ENCODE measurements around the gene RBMS3.

The RBMS3 gene

GRCh38 chr3:29285471-29286071 is 4.7 kb downstream of the RBMS3 start:
- Mint-ChIP-seq H3K27ac (no peak overlapping the region), H3K4me1 (peaks cover 28% of the 10 kb centered on the region), H3K4me3 (no peak overlapping the region), H3K9me3 (no peaks in the 10 kb centered on the region), H3K36me3 (no peaks in the 10 kb centered on the region)
- ATAC-seq (no peak), DNase-seq (ENCODE audit: low spot score in 2 of 2) (no peak)

DNA sequence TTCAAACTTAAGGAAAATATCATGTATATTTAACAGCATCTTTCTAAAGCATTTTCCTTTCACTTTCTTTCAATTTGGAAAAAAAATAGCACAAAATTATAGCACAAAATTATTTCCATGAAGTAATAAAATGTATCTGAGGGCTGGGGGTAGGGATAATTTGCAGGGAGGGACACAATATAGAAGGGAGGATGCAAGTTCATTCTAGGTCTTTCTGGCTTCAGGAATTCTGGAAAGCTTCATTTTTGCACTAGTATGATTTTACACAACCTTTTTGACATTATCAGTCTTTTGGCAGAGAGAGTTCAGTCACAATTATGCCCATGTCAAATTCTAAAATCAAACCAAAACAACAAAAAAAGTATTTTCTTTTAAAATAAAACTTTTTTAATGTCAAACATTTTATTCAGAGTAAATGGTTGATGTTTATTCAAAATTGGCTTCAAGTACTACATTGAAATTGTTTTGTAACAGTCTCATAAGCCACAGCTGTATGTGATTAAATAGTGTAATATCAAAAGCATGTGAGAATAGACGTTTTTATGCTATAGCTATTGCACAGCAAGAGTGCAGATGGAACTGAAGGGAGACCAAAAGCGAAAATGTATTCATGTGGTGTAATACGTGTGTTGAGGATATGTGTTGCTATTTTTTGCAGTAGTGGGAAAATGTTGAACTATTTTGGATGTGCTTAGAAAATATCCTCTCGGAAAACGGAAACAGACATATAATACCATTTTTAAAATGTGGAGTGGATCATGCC is 5.8 kb downstream of the RBMS3 start:
- ATAC-seq: no peak
- Mint-ChIP-seq H3K4me1 (peaks cover 17% of the 10 kb centered on the region), H3K9me3 (no peaks in the 10 kb centered on the region), H3K27ac (no peak overlapping the region), H3K36me3 (no peaks in the 10 kb centered on the region), H3K4me3 (no peak overlapping the region)
- DNase-seq (ENCODE audit: low spot score in 2 of 2): no peak

DNA sequence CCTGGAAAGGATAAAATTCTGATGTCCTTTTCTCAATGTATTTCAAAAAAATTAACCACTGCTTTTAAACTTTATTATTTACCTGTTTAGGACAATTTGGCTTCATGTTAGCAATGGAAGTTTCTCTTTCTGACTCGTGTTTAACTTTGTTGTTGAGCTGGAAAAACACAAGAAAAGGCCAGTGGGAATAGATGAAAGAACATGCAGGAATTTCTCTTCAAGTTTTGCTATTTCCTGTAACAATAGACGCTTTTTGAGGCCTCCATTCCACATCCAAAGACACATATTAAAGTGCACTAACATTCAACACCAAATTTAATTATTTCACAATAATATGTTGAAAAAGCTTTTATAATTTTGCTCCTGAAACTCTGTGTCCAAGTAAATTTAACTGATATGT is 9.7 kb downstream of the RBMS3 start:
- Mint-ChIP-seq H3K4me3 (no peak overlapping the region), H3K27ac (no peak overlapping the region), H3K36me3 (no peaks in the 10 kb centered on the region), H3K9me3 (no peaks in the 10 kb centered on the region), H3K4me1 (no peaks in the 10 kb centered on the region)
- no peak for DNase-seq (ENCODE audit: low spot score in 2 of 2)
- no peak for ATAC-seq

GRCh38 chr3:29291260-29291981 is 10.6 kb downstream of the RBMS3 start:
- Mint-ChIP-seq H3K36me3 (no peaks in the 10 kb centered on the region), H3K4me1 (no peaks in the 10 kb centered on the region), H3K9me3 (no peaks in the 10 kb centered on the region), H3K4me3 (no peak overlapping the region), H3K27ac (no peak overlapping the region)
- DNase-seq (ENCODE audit: low spot score in 2 of 2) (no peak), ATAC-seq (no peak)

- no peak for ATAC-seq
- H3K9me3 Mint-ChIP-seq: no peaks in the 10 kb centered on the region
- H3K4me3 Mint-ChIP-seq: no peak overlapping the region
- no peak for DNase-seq (ENCODE audit: low spot score in 2 of 2)
- no peak overlapping the region for H3K27ac Mint-ChIP-seq
- H3K36me3 Mint-ChIP-seq: no peaks in the 10 kb centered on the region
- no peaks in the 10 kb centered on the region for H3K4me1 Mint-ChIP-seq
Observed at GRCh38 chr3:29291982-29292363, 11.1 kb downstream of the RBMS3 start.

DNA sequence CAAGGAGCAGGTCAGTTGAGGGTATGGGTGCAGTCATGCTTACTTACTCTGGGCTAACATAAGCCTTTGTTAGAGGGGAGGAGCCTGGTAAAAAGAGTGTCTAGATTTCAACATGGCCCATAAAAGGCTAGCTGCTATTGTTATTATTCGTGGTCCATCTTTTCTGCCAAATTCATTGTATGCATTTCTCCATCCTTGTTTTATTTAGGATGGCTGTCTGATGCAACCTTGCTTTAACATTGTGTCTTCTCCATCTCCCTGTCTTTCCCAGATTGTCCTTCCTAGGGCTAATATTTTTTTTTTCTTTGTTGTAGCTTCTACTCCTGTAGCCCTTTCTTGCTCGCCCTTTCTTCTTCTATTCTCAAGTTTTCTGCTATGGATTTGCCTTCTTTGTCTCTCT is 12.6 kb downstream of the RBMS3 start:
- H3K4me3 Mint-ChIP-seq: no peak overlapping the region
- no peak overlapping the region for H3K27ac Mint-ChIP-seq

DNA sequence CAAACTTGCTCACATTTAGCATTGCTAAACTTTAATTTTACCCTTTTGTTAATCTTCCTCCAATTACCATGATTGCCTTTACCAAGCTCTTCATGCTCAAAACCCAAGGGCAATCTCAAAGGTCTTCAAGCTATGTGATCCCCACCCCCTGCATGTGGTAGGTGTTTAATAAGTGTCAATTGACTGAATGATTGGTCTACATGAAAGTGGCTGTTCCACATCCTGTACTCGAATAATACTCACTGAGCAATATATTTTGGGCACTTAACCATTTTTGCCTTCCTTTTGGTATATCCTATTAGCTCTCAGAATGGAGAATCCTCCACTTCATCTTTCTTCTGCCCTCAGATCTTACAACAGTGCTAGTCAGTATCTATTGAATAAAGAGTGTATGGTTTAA is 17.1 kb downstream of the RBMS3 start:
- H3K9me3 Mint-ChIP-seq: peaks cover 5% of the 10 kb centered on the region
- no peak overlapping the region for H3K27ac Mint-ChIP-seq
- no peak for ATAC-seq
- no peak overlapping the region for H3K4me3 Mint-ChIP-seq
- no peaks in the 10 kb centered on the region for H3K4me1 Mint-ChIP-seq
- H3K36me3 Mint-ChIP-seq: no peaks in the 10 kb centered on the region
- DNase-seq (ENCODE audit: low spot score in 2 of 2): no peak

More for the DNA sequence above, 12.6 kb downstream of the RBMS3 start:
- DNase-seq (ENCODE audit: low spot score in 2 of 2): no peak
- ATAC-seq: no peak
- Mint-ChIP-seq H3K36me3 (no peaks in the 10 kb centered on the region), H3K4me1 (no peaks in the 10 kb centered on the region), H3K9me3 (no peaks in the 10 kb centered on the region)

DNA sequence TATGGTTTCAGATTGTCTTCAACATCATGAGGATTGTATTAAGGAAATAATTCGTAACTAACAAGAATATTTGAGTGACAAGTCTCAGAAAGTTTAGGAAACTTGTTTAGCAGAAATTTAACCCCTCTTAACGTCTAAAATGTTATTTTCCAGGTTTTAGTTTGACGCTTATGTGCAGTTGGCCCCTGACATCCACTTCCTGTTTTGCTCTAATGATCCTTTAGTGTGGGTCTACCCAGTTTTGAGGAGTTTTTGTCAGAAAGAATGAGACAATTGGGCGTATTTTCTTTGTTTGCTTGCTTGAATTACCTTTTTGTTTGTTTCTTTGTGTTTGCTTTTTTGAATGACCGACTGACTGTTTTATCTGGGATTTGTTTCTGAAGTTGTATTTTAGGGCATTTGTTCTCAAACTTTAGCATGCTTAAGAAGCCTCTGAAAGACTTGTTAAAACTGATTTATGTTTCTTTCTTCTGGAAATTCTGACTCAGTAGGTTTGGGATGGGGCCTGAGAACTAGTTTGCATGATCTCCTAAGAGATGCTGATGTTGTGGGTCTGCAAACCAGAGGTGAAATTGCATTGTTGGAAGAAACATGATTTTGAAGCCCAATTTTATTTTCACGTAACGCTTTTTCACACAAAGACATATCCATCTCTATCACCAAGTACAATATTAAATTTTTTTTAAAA is 20.6 kb downstream of the RBMS3 start:
- peaks cover 5% of the 10 kb centered on the region for H3K9me3 Mint-ChIP-seq
- no peaks in the 10 kb centered on the region for H3K4me1 Mint-ChIP-seq
- no peak overlapping the region for H3K27ac Mint-ChIP-seq
- no peak overlapping the region for H3K4me3 Mint-ChIP-seq
- DNase-seq (ENCODE audit: low spot score in 2 of 2) (no peak), ATAC-seq (no peak)
- no peaks in the 10 kb centered on the region for H3K36me3 Mint-ChIP-seq

DNA sequence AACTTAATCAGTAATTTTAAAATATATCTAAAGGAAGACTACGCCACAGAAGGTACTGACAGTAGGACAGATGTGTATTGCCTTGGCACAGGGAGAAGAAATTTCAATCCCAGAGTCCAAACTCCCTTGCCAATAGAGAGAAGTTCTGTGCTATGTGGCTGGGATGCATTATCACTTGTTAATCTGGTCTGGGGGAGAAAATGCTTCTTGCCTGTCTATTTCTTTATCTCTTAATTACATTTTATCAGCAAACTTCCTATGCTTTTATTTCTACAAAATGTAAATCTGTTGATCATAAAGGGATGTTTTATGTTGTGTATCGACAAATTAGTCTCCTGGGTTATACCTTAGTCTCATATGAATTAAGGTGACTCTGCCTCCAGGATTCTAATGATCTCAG is 21.7 kb downstream of the RBMS3 start:
- no peak for DNase-seq (ENCODE audit: low spot score in 2 of 2)
- no peak for ATAC-seq
- no peak overlapping the region for H3K4me3 Mint-ChIP-seq
- H3K36me3 Mint-ChIP-seq: no peaks in the 10 kb centered on the region
- H3K9me3 Mint-ChIP-seq: peaks cover 5% of the 10 kb centered on the region
- H3K27ac Mint-ChIP-seq: no peak overlapping the region
- H3K4me1 Mint-ChIP-seq: no peaks in the 10 kb centered on the region

GRCh38 chr3:29307295-29307694 is 26.4 kb downstream of the RBMS3 start:
- H3K4me3 Mint-ChIP-seq: no peak overlapping the region
- H3K27ac Mint-ChIP-seq: no peak overlapping the region
- DNase-seq (ENCODE audit: low spot score in 2 of 2): no peak
- ATAC-seq: no peak
- no peaks in the 10 kb centered on the region for H3K36me3 Mint-ChIP-seq
- no peaks in the 10 kb centered on the region for H3K4me1 Mint-ChIP-seq
- H3K9me3 Mint-ChIP-seq: peaks cover 6% of the 10 kb centered on the region

DNA sequence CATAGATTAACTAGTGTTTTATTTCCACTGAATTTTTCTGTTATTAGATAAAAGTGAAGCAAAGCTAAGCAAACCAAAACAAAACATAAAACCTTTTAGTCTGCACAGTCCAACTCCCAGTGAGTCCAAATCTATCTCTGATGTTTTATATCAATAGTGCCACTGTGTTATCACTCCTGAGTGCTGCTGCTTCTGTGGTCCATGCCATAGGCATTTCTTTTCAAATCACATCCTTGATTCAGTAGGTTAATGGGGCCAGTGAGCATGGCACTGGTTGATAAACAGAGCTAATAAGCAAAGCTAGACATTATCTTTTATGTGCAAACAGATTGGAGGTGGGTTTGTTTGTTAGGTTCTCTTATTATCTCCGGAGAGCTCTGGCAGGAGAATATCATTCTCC is 30.0 kb downstream of the RBMS3 start:
- no peak for DNase-seq (ENCODE audit: low spot score in 2 of 2)
- H3K4me3 Mint-ChIP-seq: no peak overlapping the region
- H3K9me3 Mint-ChIP-seq: peaks cover 9% of the 10 kb centered on the region
- H3K27ac Mint-ChIP-seq: no peak overlapping the region
- H3K36me3 Mint-ChIP-seq: no peaks in the 10 kb centered on the region
- H3K4me1 Mint-ChIP-seq: no peaks in the 10 kb centered on the region
- ATAC-seq: no peak

DNA sequence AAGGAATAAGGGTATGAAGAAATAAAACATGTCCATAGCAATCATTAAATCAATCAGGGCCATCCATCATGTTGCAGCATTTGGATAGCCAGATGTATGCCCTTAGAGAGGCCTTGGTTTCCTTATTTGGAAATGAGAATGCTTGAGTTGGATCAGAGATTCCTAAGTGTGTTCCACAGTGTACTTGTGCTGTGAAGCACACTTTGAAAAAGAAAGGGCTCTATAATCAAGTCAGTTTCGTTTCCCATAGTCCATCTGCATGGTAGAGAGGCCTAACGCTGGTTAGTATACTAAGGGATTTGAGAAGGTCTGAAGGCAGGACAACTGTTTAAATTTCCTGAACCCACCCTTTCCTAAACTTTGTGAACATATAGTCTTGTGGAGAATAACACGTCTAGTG is 30.9 kb downstream of the RBMS3 start:
- Mint-ChIP-seq H3K36me3 (no peaks in the 10 kb centered on the region), H3K9me3 (peaks cover 9% of the 10 kb centered on the region), H3K4me3 (no peak overlapping the region), H3K27ac (no peak overlapping the region), H3K4me1 (no peaks in the 10 kb centered on the region)
- ATAC-seq (no peak), DNase-seq (ENCODE audit: low spot score in 2 of 2) (no peak)

DNA sequence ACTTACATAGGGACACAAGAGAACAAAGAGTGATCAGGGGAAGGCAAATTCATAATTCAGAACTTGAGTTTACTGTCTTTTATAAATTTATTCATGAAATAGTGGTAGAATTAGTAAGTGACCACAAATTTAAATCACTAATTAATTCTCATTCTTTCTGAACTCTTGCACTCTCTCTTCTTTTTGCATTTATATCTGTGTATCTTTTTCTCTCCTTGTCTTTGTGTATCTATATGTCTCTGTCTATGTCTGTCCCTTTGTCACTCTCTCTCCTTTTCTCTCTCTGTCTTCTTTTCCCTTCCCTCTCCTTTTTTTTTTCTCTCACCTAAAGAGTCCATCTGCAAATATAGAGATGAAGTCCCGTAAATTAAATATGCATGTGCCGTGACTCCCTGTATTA is 31.5 kb downstream of the RBMS3 start:
- Mint-ChIP-seq H3K36me3 (no peaks in the 10 kb centered on the region), H3K4me1 (no peaks in the 10 kb centered on the region), H3K4me3 (no peak overlapping the region), H3K27ac (no peak overlapping the region), H3K9me3 (peaks cover 9% of the 10 kb centered on the region)
- no peak for DNase-seq (ENCODE audit: low spot score in 2 of 2)
- no peak for ATAC-seq

DNA sequence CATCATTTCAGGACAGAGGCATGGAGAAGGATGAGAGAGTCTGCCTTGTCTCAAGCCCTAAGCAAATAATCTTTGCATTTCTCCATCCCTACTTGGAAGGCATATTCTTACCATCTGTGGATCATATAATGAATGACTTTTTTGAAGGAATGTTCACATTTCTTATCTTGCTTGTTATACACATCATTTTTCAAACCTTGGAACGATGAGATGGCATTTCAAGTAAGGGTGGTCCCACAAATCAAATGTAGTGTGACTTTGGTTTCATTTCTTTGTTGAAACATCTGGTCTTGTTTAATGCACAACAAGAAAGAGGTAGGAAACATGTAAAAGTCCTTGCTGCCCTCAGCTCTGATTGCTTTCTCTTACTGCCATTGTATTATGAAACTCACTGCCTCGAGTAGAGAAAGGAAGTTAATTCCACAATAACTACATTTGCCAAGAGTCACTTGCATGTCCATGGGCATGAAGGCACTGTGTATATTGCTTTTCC is 32.1 kb downstream of the RBMS3 start:
- Mint-ChIP-seq H3K4me3 (no peak overlapping the region), H3K27ac (no peak overlapping the region), H3K9me3 (peaks cover 9% of the 10 kb centered on the region), H3K36me3 (no peaks in the 10 kb centered on the region), H3K4me1 (no peaks in the 10 kb centered on the region)
- no peak for DNase-seq (ENCODE audit: low spot score in 2 of 2)
- ATAC-seq: no peak

DNA sequence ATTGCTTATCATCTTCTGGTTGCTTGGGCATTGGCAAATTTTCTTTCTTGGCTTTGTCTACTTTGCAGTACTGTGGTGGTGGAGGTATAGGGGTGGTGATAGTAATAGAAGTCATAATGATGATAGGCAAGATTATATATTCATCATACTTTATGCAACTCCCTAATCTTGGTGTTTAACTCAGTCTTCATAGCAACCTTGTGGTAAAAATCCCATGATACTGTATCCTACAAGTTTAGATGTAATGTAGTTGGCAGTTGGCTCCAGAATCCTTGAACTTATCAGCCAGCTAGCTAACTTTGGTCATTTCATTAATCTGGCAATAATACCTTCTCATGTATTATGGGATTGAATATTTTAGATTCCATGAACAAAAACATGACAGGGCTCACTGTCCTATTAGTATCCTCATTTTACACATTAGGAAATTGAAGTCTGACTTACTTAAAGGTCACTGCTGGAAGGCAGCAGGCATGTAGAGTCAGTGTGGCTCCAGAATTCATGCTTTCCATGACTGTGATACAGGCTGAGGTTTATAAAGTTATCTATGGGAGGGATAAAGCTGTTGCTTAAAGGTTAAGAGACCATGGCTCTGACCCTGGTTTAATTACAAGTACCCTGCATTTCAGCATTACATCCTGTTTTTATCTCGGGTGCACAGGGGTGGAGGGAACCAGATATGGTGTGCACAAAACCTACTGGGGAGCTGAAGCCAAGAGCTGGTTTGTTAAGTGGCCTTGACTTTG is 33.3 kb downstream of the RBMS3 start:
- DNase-seq (ENCODE audit: low spot score in 2 of 2) (no peak), ATAC-seq (no peak)
- Mint-ChIP-seq H3K4me1 (no peaks in the 10 kb centered on the region), H3K4me3 (no peak overlapping the region), H3K27ac (no peak overlapping the region), H3K9me3 (peaks cover 7% of the 10 kb centered on the region), H3K36me3 (no peaks in the 10 kb centered on the region)
